Glomerular visceral epithelial cell (primary cell): ENCODE measurements around the gene SLC25A23.
"Not testable (repeated sequence)": the region's sequence is repeated elsewhere in the genome, so short reads cannot be mapped to it uniquely, and the experiment has no call there.

Source experiments
- DNase-seq: peaks from one replicate; pipeline ENCODE4 v3.0.0-alpha.2; 2016; ENCODE audit errors: extremely low spot score

The SLC25A23 gene

GRCh38 chr19:6459262-6460098, at the start of gene SLC25A23:
TSS of gene SLC25A23 (minus strand) at chr19:6459792. CDS start at chr19:6459628, 164 bp downstream.
- DNase-seq, result peak; percentile 81

GRCh38 chr19:6508028-6508771, 48.6 kb upstream of the SLC25A23 start:
- DNase-seq, result not testable (repeated sequence)

- no peak for DNase-seq
These were observed 44.0 kb upstream of the SLC25A23 start for GRCh38 chr19:6503407-6504201.

- no peak for DNase-seq
These were observed 42.4 kb upstream of the SLC25A23 start, which contains the start of gene TUBB4A for GRCh38 chr19:6501740-6502648. TSS of gene TUBB4A (minus strand) at chr19:6502309. CDS start at chr19:6502212, 97 bp downstream.

GRCh38 chr19:6500837-6501739, 41.5 kb upstream of the SLC25A23 start:
- no peak for DNase-seq

- no peak for DNase-seq
These were observed 39.6 kb upstream of the SLC25A23 start for GRCh38 chr19:6499052-6499790.

- no peak for DNase-seq
These were observed 38.9 kb upstream of the SLC25A23 start for GRCh38 chr19:6498294-6499036.

- DNase-seq, result no peak
These were observed 36.4 kb upstream of the SLC25A23 start for GRCh38 chr19:6495947-6496346.

GRCh38 chr19:6494438-6495036, 34.9 kb upstream of the SLC25A23 start:
- DNase-seq, result no peak

- no peak for DNase-seq
These were observed 32.4 kb upstream of the SLC25A23 start for GRCh38 chr19:6491802-6492592.

- DNase-seq, result no peak
These were observed 30.5 kb upstream of the SLC25A23 start for GRCh38 chr19:6490134-6490533.

GRCh38 chr19:6489278-6490061, 29.9 kb upstream of the SLC25A23 start:
- no peak for DNase-seq

- no peak for DNase-seq
These were observed 25.2 kb upstream of the SLC25A23 start for GRCh38 chr19:6484831-6485230.

- no peak for DNase-seq
These were observed 24.6 kb upstream of the SLC25A23 start for GRCh38 chr19:6484230-6484629.

- DNase-seq, result no peak
These were observed 23.6 kb upstream of the SLC25A23 start for GRCh38 chr19:6483235-6483634.

GRCh38 chr19:6482343-6482686, 22.7 kb upstream of the SLC25A23 start:
- no peak for DNase-seq
